Sigmoid colon (tissue), 7 donors: ENCODE data around the gene VWA5B1. TPM values are rescaled to one million over a fixed set of nuclear protein-coding genes. Genes with fewer than 3 reads are reported as not detected.

ENCODE experiments used
- DNase-seq: peaks from one replicate; pipeline ENCODE4 v3.0.0-alpha.2; 2019
- H3K27ac ChIP-seq, 4 donors: fragments of 200-600 bp; sonication (generic); one replicate each; pipeline ENCODE4 v1.5.1; 2016 to 2019; ENCODE audit warnings: mild to moderate bottlenecking in 1 of 4
- H3K27me3 ChIP-seq, 3 donors: fragments of 200-600 bp; sonication (generic); one replicate each; pipeline ENCODE4 v1.5.1; 2019; ENCODE audit warnings: mild to moderate bottlenecking in 1 of 3
- H3K36me3 ChIP-seq, 4 donors: fragments of 200-600 bp; sonication (generic); one replicate each; pipeline ENCODE4 v1.5.1; 2016 to 2019
- H3K4me1 ChIP-seq, 4 donors: fragments of 200-600 bp; sonication (generic); one replicate each; pipeline ENCODE4 v1.5.1; 2017 to 2019
- H3K4me3 ChIP-seq, 4 donors: fragments of 200-600 bp; sonication (generic); one replicate each; pipeline ENCODE4 v1.5.1; 2017 to 2019; ENCODE audit warnings: mild to moderate bottlenecking in 2 of 4, moderate library complexity in 1 of 4
- H3K9me3 ChIP-seq, 4 donors: fragments of 200-600 bp in 3 of 4; sonication (generic) in 3 of 4; one replicate each; pipeline versions ENCODE4 v1.5.1 to v1.6.1; 2013 to 2019
- EP300 ChIP-seq, 4 donors: sonication (generic); formaldehyde crosslinking; IDR thresholded peaks; one replicate each; pipeline ENCODE4 v1.6.1; 2017; ENCODE audit warnings: antibody characterized with exemption in 4 of 4
- POLR2A ChIP-seq, 2 donors: fragments of 450-650 bp; IDR thresholded peaks; one replicate each; pipeline ENCODE4 v1.6.1; 2016; ENCODE audit warnings: antibody characterized with exemption in 2 of 2, mild to moderate bottlenecking in 2 of 2, moderate library complexity in 2 of 2
- POLR2AphosphoS5 ChIP-seq, 4 donors: sonication (generic); formaldehyde crosslinking; IDR thresholded peaks; one replicate each; pipeline ENCODE4 v1.6.1; 2017; ENCODE audit warnings: antibody characterized with exemption in 4 of 4
- WGBS, 2 donors: extraction: QIAGEN DNeasy Blood & Tissue Kit; methylation state at CpG; one replicate each; pipeline ENCODE4 v1.1.7; 2013; 5-methylcytosine and 5-hydroxymethylcytosine counted together
- intact Hi-C: fragments of 100-400 bp; cut with DNase I; formaldehyde crosslinking; loops from one replicate; pipeline ENCODE4 v1.15.1; 2023
- polyA plus RNA-seq, 3 donors: library from polyadenylated mRNA; stranded (reverse); fragments of 200-250 nt; gene quantifications; one replicate each; pipeline ENCODE4 v1.2.3, GENCODE V29; 2013
- total RNA-seq, 4 donors: library from RNA; depleted of rRNA; stranded (reverse); fragments of >200 nt; gene quantifications; one replicate each; pipeline ENCODE4 v1.1.0, GENCODE V29; 2016
- TF ChIP-seq, protein P1 (sequence below), 4 experiments: fragments of 450-650 bp in 3 of 4; fragments of 200-600 bp in 1 of 4; IDR thresholded peaks; one replicate each; pipeline ENCODE4 v1.5.1; 2016 to 2019; ENCODE audit warnings: antibody characterized with exemption in 4 of 4, mild to moderate bottlenecking in 3 of 4, moderate library complexity in 2 of 4
- donor health status: healthy with polysubstance abuse.
- donor health status: Bipolar disorder and iron deficiency.
- donor health status: healthy.

The VWA5B1 gene
- total and polyA plus RNA-seq, 7 donors, result 0.16 to 0.22 TPM; not detected in 5

DNA sequence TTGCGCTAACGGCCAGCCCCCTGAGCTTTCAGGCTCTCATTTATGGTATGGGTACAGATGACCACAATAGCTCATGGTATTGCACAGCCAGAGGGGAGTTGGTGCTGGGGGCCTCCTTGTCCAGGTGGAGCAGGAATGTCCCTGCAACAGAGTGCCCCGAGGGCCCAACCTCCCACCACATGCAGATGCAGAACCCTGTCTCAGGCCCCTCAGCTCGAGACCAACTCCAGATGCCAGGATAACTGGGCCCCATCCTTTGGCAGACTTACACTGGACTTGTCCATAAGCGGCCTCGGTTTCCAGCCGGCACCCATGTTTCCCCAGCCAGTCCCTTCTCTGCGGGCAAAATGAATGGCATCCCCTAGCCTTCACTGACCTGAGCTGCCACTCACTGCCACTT lies 67.1 kb downstream of the VWA5B1 start:
- no peaks in the 10 kb centered on the region for H3K9me3 ChIP-seq
- intact Hi-C loops, result no loop called here
- H3K27ac ChIP-seq, result no peak overlapping the region
- DNase-seq, result no peak
- 89 to 95% methylated on average over 8 of the region's 8 CpGs for WGBS, 2 donors
- no peak overlapping the region for H3K4me3 ChIP-seq
- peaks cover 0 to 18% (median 9%) of the 10 kb centered on the region in 3 donors for H3K27me3 ChIP-seq
- H3K4me1 ChIP-seq, result peaks cover 0 to 17% (median 13%) of the 10 kb centered on the region in 4 donors
- TF ChIP-seq EP300 (IDR thresholded peaks at IDR 0.05), result no peak
- TF ChIP-seq POLR2AphosphoS5 (IDR thresholded peaks at IDR 0.05), result no peak
- TF ChIP-seq POLR2A (IDR thresholded peaks at IDR 0.05), result no peak
- TF ChIP-seq, protein P1, sequence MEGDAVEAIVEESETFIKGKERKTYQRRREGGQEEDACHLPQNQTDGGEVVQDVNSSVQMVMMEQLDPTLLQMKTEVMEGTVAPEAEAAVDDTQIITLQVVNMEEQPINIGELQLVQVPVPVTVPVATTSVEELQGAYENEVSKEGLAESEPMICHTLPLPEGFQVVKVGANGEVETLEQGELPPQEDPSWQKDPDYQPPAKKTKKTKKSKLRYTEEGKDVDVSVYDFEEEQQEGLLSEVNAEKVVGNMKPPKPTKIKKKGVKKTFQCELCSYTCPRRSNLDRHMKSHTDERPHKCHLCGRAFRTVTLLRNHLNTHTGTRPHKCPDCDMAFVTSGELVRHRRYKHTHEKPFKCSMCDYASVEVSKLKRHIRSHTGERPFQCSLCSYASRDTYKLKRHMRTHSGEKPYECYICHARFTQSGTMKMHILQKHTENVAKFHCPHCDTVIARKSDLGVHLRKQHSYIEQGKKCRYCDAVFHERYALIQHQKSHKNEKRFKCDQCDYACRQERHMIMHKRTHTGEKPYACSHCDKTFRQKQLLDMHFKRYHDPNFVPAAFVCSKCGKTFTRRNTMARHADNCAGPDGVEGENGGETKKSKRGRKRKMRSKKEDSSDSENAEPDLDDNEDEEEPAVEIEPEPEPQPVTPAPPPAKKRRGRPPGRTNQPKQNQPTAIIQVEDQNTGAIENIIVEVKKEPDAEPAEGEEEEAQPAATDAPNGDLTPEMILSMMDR (IDR thresholded peaks at IDR 0.05), result no peak
- H3K36me3 ChIP-seq, result no peaks in the 10 kb centered on the region

DNA sequence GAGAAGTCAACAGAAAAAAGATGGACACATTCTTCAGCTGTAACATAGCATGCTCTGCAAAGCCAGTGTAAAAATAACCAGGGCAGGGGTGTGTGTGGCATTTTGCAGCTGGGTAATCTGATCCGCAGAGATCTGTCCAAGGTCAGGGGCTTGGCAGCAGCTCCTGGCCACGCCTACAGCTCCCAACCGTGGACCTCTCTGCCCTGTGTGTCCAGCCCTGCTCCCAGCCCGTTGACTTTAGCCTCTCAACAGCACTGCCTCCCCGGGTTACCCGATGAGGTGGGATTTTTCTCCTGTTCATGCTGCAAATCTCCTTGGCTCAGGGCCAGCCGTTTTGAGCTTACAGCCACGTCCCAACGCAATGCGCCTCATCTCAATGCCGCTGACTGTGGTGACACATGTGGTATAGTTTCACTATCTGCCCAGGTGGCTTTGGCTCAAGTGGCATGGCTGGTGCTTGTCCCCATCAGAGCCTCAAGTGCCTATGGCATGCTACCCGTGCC lies 68.1 kb downstream of the VWA5B1 start:
- H3K9me3 ChIP-seq, result no peaks in the 10 kb centered on the region
- 15 to 46% methylated on average over 12 of the region's 12 CpGs for WGBS, 2 donors
- no peak for TF ChIP-seq POLR2AphosphoS5 (IDR thresholded peaks at IDR 0.05)
- no peak for TF ChIP-seq EP300 (IDR thresholded peaks at IDR 0.05)
- TF ChIP-seq POLR2A (IDR thresholded peaks at IDR 0.05), result no peak
- TF ChIP-seq, protein P1 (IDR thresholded peaks at IDR 0.05), result no peak
- DNase-seq, result no peak
- H3K27ac ChIP-seq, result no peak overlapping the region
- intact Hi-C loops, result no loop called here
- no peaks in the 10 kb centered on the region for H3K36me3 ChIP-seq
- H3K4me1 ChIP-seq, result peaks cover 0 to 17% (median 13%) of the 10 kb centered on the region in 4 donors
- peaks cover 0 to 25% (median 16%) of the 10 kb centered on the region in 3 donors for H3K27me3 ChIP-seq
- H3K4me3 ChIP-seq, result no peak overlapping the region

DNA sequence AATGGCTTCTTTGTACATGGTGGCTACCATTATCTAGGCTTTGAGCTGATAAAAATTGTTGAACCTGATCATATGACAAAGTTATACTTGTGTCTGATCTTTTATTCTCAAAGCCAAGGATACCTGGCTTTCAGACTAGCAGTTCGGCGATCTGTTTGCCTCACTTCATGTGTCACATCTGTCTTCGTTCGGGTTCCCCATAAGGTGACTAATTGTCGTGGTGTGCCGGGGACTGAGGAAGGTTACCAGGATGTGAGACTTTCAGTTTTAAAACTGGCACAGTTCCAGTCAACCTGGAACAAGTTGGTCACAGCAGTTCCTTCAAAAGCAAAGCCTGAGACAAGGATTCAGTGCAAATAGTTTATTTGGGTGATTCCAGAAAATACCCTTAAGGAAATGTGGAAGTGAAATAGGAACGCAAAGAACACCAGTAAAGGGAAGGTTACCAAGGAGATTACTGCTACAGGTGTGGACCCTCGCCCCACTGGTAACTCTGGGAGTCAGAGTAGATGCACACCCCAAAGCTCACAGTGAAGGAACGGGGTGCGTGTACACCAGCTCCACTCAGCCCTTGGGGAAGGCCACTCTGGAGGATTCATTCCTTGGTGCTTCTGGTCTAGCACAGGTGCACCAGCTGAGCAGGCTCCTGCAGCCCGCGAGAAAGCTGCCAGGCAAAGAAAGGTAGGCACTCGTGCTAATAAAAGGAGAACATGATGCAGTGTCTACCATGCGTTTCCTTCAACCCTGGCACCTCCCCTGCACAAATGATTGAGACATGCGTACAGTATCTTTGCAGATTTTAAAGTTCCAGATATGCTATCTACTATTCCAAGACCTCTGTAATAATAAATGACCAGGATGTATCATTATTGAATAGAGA lies 69.0 kb downstream of the VWA5B1 start:
- TF ChIP-seq POLR2AphosphoS5 (IDR thresholded peaks at IDR 0.05), result no peak
- TF ChIP-seq POLR2A (IDR thresholded peaks at IDR 0.05), result no peak
- no peak for TF ChIP-seq EP300 (IDR thresholded peaks at IDR 0.05)
- TF ChIP-seq, protein P1 (IDR thresholded peaks at IDR 0.05), result no peak
- Histone ChIP-seq H3K27me3 (peaks cover 0 to 34% (median 25%) of the 10 kb centered on the region in 3 donors), H3K9me3 (no peaks in the 10 kb centered on the region), H3K27ac (no peak overlapping the region), H3K4me1 (peaks cover 0 to 17% (median 13%) of the 10 kb centered on the region in 4 donors), H3K4me3 (no peak overlapping the region), H3K36me3 (no peaks in the 10 kb centered on the region)
- WGBS, 2 donors, result 33 to 57% methylated on average over 15 of the region's 15 CpGs
- peak; percentile 40 for DNase-seq
- intact Hi-C loops, result no loop called here

DNA sequence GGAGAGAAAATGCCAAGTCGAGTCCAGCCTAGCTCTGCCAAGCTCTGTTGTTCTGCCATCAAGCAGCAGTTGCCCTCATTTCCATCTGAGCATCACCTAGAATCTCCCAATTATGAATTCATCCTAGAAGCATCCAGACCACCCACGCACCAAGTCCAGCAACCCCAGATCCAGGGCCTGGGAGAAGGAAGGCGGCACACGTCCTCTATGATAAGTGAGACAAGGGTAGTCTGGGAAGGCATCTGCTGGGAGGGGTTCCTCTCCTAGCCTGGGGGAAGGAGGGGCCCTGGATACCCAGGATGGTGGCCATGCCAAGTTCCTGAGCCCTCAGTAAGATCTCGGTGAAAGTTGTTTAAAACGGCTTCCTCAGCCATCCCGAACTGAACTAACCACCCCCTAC lies 70.7 kb downstream of the VWA5B1 start:
- WGBS, 2 donors, result 79 to 93% methylated on average over 7 of the region's 7 CpGs
- intact Hi-C loops, result no loop called here

DNA sequence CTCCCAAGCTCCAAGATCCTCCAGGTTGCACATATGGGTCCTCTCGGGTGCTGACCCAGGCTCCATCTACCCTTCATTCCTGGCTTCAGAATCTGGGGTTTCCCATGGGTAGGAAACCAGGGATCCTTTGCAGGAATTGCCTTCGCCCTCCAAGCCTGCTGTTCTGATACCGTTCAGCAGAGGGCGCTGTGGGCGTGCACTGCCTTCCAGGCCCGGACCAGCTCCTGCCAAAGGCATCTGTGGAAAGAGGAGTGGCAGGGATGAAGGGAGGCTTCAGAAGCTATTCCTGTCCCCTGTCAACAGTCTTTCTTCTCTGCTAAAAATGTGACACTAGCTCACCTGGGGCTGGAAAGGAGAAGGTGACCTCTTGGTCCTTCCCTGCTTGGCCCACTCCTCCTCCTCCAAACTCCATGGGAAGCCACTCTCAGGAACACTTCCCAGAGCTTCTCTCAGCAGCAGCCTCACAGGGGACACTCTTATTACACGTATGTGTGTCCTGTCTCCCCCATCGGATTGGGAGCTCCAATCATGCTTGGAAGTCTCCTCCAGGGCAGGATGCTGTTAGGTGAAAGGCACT lies 71.2 kb downstream of the VWA5B1 start:
- Histone ChIP-seq H3K27ac (no peak overlapping the region), H3K9me3 (no peaks in the 10 kb centered on the region), H3K4me1 (peaks cover 0 to 28% (median 26%) of the 10 kb centered on the region in 4 donors), H3K27me3 (peaks cover 14 to 56% (median 47%) of the 10 kb centered on the region in 3 donors), H3K36me3 (no peaks in the 10 kb centered on the region), H3K4me3 (no peak overlapping the region)
- DNase-seq, result no peak
- intact Hi-C loops, result no loop called here
- 15 to 32% methylated on average over 8 of the region's 8 CpGs for WGBS, 2 donors
- TF ChIP-seq, protein P1 (IDR thresholded peaks at IDR 0.05), result peak; percentile 3 to 44 (median 34)
- no peak for TF ChIP-seq EP300 (IDR thresholded peaks at IDR 0.05)
- TF ChIP-seq POLR2AphosphoS5 (IDR thresholded peaks at IDR 0.05), result no peak

More for the DNA sequence above, 70.7 kb downstream of the VWA5B1 start:
- TF ChIP-seq POLR2A (IDR thresholded peaks at IDR 0.05) (no peak), POLR2AphosphoS5 (IDR thresholded peaks at IDR 0.05) (no peak), EP300 (IDR thresholded peaks at IDR 0.05) (no peak)
- no peak for DNase-seq
- Histone ChIP-seq H3K9me3 (no peaks in the 10 kb centered on the region), H3K27ac (no peak overlapping the region), H3K36me3 (no peaks in the 10 kb centered on the region), H3K4me1 (peaks cover 0 to 23% (median 21%) of the 10 kb centered on the region in 4 donors), H3K4me3 (no peak overlapping the region), H3K27me3 (peaks cover 10 to 51% (median 42%) of the 10 kb centered on the region in 3 donors)
